HFFc6 (cell line): ENCODE results near the gene FBLN2. TPM values are rescaled to one million over a fixed set of nuclear protein-coding genes. Genes with fewer than 3 reads are reported as not detected.

Experiments used
- DNase-seq: peaks from one replicate; pipeline ENCODE4 v3.0.0-alpha.2; 2018
- H3K27ac Mint-ChIP-seq: 2 replicates; pipeline ENCODE4 v1.8.0; 2020; ENCODE audit warnings: mild to moderate bottlenecking, mixed read lengths
- H3K27me3 Mint-ChIP-seq: 2 replicates; pipeline ENCODE4 v1.8.0; 2021; ENCODE audit warnings: mild to moderate bottlenecking, moderate library complexity, mixed read lengths; ENCODE audit not compliant: insufficient read depth
- H3K36me3 Mint-ChIP-seq: 2 replicates; pipeline ENCODE4 v1.8.0; 2021; ENCODE audit warnings: low read depth, mixed read lengths
- H3K4me1 Mint-ChIP-seq: 2 replicates; pipeline ENCODE4 v1.8.0; 2020; ENCODE audit warnings: low read depth, mixed read lengths
- H3K4me3 Mint-ChIP-seq: 2 replicates; pipeline ENCODE4 v1.8.0; 2020; ENCODE audit warnings: mild to moderate bottlenecking, moderate library complexity, mixed read lengths
- H3K9me3 Mint-ChIP-seq: 2 replicates; pipeline ENCODE4 v1.8.0; 2020; ENCODE audit warnings: mild to moderate bottlenecking, mixed read lengths
- CTCF ChIP-seq: fragments of 200-600 bp; sonication (generic); IDR thresholded peaks from 2 replicates; pipeline ENCODE4 v1.5.0; 2021; ENCODE audit warnings: antibody characterized with exemption, mild to moderate bottlenecking
- total RNA-seq, 6 experiments: library from RNA; stranded (reverse); fragmentation: NEBNext Ultra II Directional; extraction: Animal tissue kit (Norgen Biotek cat#: 25700); gene quantifications; 2 replicates in 1 of 6; 3 replicates in 5 of 6; pipeline ENCODE4 v1.2.3, GENCODE V29; 2021

The FBLN2 gene
- total RNA-seq, 6 experiments from 2014 or later = 55.7 to 84.5 (median 69.4) TPM

- H3K9me3 Mint-ChIP-seq = no peaks in the 10 kb centered on the region
- H3K4me1 Mint-ChIP-seq = no peaks in the 10 kb centered on the region
- no peak overlapping the region for H3K4me3 Mint-ChIP-seq
- H3K27ac Mint-ChIP-seq = no peak overlapping the region
- TF ChIP-seq CTCF = no peak
- H3K27me3 Mint-ChIP-seq = peaks cover 31% of the 10 kb centered on the region
- no peaks in the 10 kb centered on the region for H3K36me3 Mint-ChIP-seq
- DNase-seq = no peak
Measured at GRCh38 chr3:13683288-13683687, 134.4 kb downstream of the FBLN2 start.

GRCh38 chr3:13683772-13684171, 134.8 kb downstream of the FBLN2 start:
- H3K4me3 Mint-ChIP-seq = no peak overlapping the region
- H3K36me3 Mint-ChIP-seq = no peaks in the 10 kb centered on the region
- H3K27me3 Mint-ChIP-seq = peaks cover 34% of the 10 kb centered on the region
- no peaks in the 10 kb centered on the region for H3K4me1 Mint-ChIP-seq
- no peaks in the 10 kb centered on the region for H3K9me3 Mint-ChIP-seq
- DNase-seq = no peak
- no peak for TF ChIP-seq CTCF
- no peak overlapping the region for H3K27ac Mint-ChIP-seq

DNA sequence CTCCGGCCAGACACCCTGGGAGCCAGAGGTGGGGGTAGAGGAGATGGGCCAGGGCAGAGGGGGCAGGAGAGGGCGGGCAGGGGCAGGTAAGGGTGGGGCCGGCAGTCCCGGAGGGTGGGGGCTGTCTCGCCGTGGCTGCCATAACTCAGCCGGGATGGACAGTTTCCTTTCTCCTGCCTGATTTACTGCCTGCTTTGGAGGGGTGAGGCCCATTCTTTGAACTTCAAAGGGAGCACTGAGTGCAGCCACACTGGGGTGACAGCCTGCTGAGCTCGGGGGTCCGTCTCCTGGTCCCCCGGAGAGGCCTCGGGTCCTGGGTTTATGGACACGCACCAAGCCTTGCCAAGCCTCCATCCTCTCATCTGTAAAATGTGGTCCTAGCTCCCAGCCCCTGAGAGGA, 135.4 kb downstream of the FBLN2 start:
- no peaks in the 10 kb centered on the region for H3K9me3 Mint-ChIP-seq
- TF ChIP-seq CTCF = no peak
- no peak overlapping the region for H3K27ac Mint-ChIP-seq
- H3K27me3 Mint-ChIP-seq = peaks cover 39% of the 10 kb centered on the region
- H3K4me1 Mint-ChIP-seq = no peaks in the 10 kb centered on the region
- no peaks in the 10 kb centered on the region for H3K36me3 Mint-ChIP-seq
- no peak overlapping the region for H3K4me3 Mint-ChIP-seq
- no peak for DNase-seq

GRCh38 chr3:13684854-13685253, 135.9 kb downstream of the FBLN2 start:
- TF ChIP-seq CTCF = no peak
- no peaks in the 10 kb centered on the region for H3K9me3 Mint-ChIP-seq
- peaks cover 40% of the 10 kb centered on the region for H3K27me3 Mint-ChIP-seq
- no peaks in the 10 kb centered on the region for H3K4me1 Mint-ChIP-seq
- H3K27ac Mint-ChIP-seq = no peak overlapping the region
- no peaks in the 10 kb centered on the region for H3K36me3 Mint-ChIP-seq
- DNase-seq = no peak
- no peak overlapping the region for H3K4me3 Mint-ChIP-seq

GRCh38 chr3:13685721-13686120, 136.8 kb downstream of the FBLN2 start:
- DNase-seq = no peak
- Mint-ChIP-seq H3K4me1 (no peaks in the 10 kb centered on the region), H3K36me3 (no peaks in the 10 kb centered on the region), H3K27ac (no peak overlapping the region), H3K9me3 (no peaks in the 10 kb centered on the region), H3K27me3 (peaks cover 42% of the 10 kb centered on the region), H3K4me3 (no peak overlapping the region)
- TF ChIP-seq CTCF = no peak
